ENCODE data around the gene DGKI. TPM values are rescaled to one million over a fixed set of nuclear protein-coding genes. Genes with fewer than 3 reads are reported as not detected.

The DGKI gene
- total RNA-seq, 1 experiment from 2014 or later: not detected

- H3K4me3 ChIP-seq (ENCODE audit: low read depth in 2 of 2, low read length in 2 of 2): no peak overlapping the region
- BruUV-seq (replicated peaks): no TSS peak
- H3K27me3 ChIP-seq (ENCODE audit: control insufficient read depth, insufficient read depth, low read length): peaks cover 5% of the 10 kb centered on the region
- intact Hi-C loops (cut with micrococcal nuclease; ENCODE audit: unreplicated experiment) (no loop called here), in situ Hi-C loops (cut with HindIII; ENCODE audit: low pct_unique_long_range_greater_than_20kb, low sequenced_read_pairs) (no loop called here)
- POLR2A ChIA-PET: no interaction called here
- no peak for TF ChIP-seq POLR2AphosphoS5 (IDR thresholded peaks at IDR 0.05; ENCODE audit: low read depth, low read length)
- H3K27ac ChIP-seq (ENCODE audit: low read length): no peak overlapping the region
- ATAC-seq: no peak
- H3K4me1 ChIP-seq (ENCODE audit: control insufficient read depth, insufficient read depth, low read length): no peaks in the 10 kb centered on the region
- CTCF ChIA-PET: no interaction called here
- no peaks in the 10 kb centered on the region for H3K36me3 ChIP-seq (ENCODE audit: control insufficient read depth, insufficient read depth, low read length)
- no peaks in the 10 kb centered on the region for H3K9me3 ChIP-seq (ENCODE audit: control insufficient read depth, insufficient read depth, low read depth, low read length)
- DNase-seq (ENCODE audit: low read depth, low spot score): no peak
Measured at GRCh38 chr7:137684316-137684715, 162.5 kb downstream of the DGKI start.

GRCh38 chr7:137682596-137682995, 164.2 kb downstream of the DGKI start:
- no peak for TF ChIP-seq REST (IDR thresholded peaks at IDR 0.05; ENCODE audit: insufficient read depth in 1 of 2, low read depth in 2 of 2, low read length in 1 of 2)
- TF ChIP-seq SIN3A (IDR thresholded peaks at IDR 0.05; ENCODE audit: borderline replicate concordance, insufficient read depth, low read depth, low read length): no peak
- TF ChIP-seq TCF7L2 (IDR thresholded peaks at IDR 0.05; ENCODE audit: low read depth, low read length): no peak
- no peak for TF ChIP-seq POLR2AphosphoS5 (IDR thresholded peaks at IDR 0.05; ENCODE audit: low read depth, low read length)
- no peak for TF ChIP-seq CTCF (IDR thresholded peaks at IDR 0.05)
- Histone ChIP-seq H3K27me3 (ENCODE audit: control insufficient read depth, insufficient read depth, low read length) (peaks cover 2% of the 10 kb centered on the region), H3K36me3 (ENCODE audit: control insufficient read depth, insufficient read depth, low read length) (no peaks in the 10 kb centered on the region), H3K4me3 (ENCODE audit: low read depth in 2 of 2, low read length in 2 of 2) (no peak overlapping the region), H3K4me1 (ENCODE audit: control insufficient read depth, insufficient read depth, low read length) (no peaks in the 10 kb centered on the region), H3K9me3 (ENCODE audit: control insufficient read depth, insufficient read depth, low read depth, low read length) (no peaks in the 10 kb centered on the region), H3K27ac (ENCODE audit: low read length) (no peak overlapping the region)
- ChIA-PET CTCF (no interaction called here), POLR2A (no interaction called here)
- ATAC-seq: no peak
- in situ Hi-C loops (cut with HindIII; ENCODE audit: low pct_unique_long_range_greater_than_20kb, low sequenced_read_pairs): no loop called here
- intact Hi-C loops (cut with micrococcal nuclease; ENCODE audit: unreplicated experiment): no loop called here
- BruUV-seq (replicated peaks): no TSS peak
- no peak for DNase-seq (ENCODE audit: low read depth, low spot score)

GRCh38 chr7:137681657-137682562, 164.9 kb downstream of the DGKI start:
- TF ChIP-seq SIN3A (IDR thresholded peaks at IDR 0.05; ENCODE audit: borderline replicate concordance, insufficient read depth, low read depth, low read length) (no peak), CTCF (IDR thresholded peaks at IDR 0.05) (no peak), REST (IDR thresholded peaks at IDR 0.05; ENCODE audit: insufficient read depth in 1 of 2, low read depth in 2 of 2, low read length in 1 of 2) (no peak), TCF7L2 (IDR thresholded peaks at IDR 0.05; ENCODE audit: low read depth, low read length) (no peak), POLR2AphosphoS5 (IDR thresholded peaks at IDR 0.05; ENCODE audit: low read depth, low read length) (no peak)
- H3K9me3 ChIP-seq (ENCODE audit: control insufficient read depth, insufficient read depth, low read depth, low read length): no peaks in the 10 kb centered on the region
- intact Hi-C loops (cut with micrococcal nuclease; ENCODE audit: unreplicated experiment): no loop called here
- ChIA-PET POLR2A (no interaction called here), CTCF (no interaction called here)
- no peak overlapping the region for H3K4me3 ChIP-seq (ENCODE audit: low read depth in 2 of 2, low read length in 2 of 2)
- peaks cover 2% of the 10 kb centered on the region for H3K27me3 ChIP-seq (ENCODE audit: control insufficient read depth, insufficient read depth, low read length)
- ATAC-seq: no peak
- H3K36me3 ChIP-seq (ENCODE audit: control insufficient read depth, insufficient read depth, low read length): no peaks in the 10 kb centered on the region
- no peaks in the 10 kb centered on the region for H3K4me1 ChIP-seq (ENCODE audit: control insufficient read depth, insufficient read depth, low read length)
- in situ Hi-C loops (cut with HindIII; ENCODE audit: low pct_unique_long_range_greater_than_20kb, low sequenced_read_pairs): no loop called here
- no peak for DNase-seq (ENCODE audit: low read depth, low spot score)
- no TSS peak for BruUV-seq (replicated peaks)
- H3K27ac ChIP-seq (ENCODE audit: low read length): no peak overlapping the region
